ENCODE data around the gene F10.
"Not testable (repeated sequence)": the region's sequence is repeated elsewhere in the genome, so short reads cannot be mapped to it uniquely, and the experiment has no call there.

F10 gene

GRCh38 chr13:113097651-113098050 is 24.9 kb upstream of the F10 start:
- H3K27ac ChIP-seq: no peak overlapping the region
- TF ChIP-seq CTCF (conservative IDR thresholded peaks at IDR 0.05) (no peak), ZFX (IDR thresholded peaks at IDR 0.05) (no peak)

DNA sequence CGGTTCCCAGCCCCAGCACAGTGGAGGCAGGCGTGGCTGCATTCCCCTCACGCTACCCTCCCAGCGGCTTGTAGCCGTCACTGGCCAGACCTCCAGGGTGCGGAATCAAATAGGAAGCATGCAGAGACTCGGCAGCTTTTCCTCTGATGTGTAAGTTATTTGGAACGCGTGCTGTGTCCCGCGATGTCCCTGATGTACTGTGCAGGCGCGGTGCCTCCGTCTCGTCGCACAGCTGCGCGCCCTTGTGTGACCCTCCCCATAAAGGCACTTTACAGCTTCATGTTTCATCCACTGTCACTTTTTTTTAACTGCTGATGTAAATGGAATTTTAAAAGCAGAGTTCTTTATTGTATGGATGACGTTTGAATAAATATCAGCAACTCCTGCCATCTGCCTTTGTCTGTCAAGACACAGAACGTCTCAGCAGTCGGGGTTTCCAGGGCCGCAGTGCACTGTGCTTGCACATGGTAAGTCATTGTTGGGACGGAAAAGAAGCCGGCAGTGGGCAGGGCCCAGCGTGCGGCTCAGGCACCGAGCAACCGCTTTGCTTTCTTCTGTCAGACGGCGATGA is 24.4 kb upstream of the F10 start:
- no peak overlapping the region for H3K27ac ChIP-seq

GRCh38 chr13:113099142-113099541 is 23.5 kb upstream of the F10 start:
- TF ChIP-seq ZFX (IDR thresholded peaks at IDR 0.05) (no peak), CTCF (conservative IDR thresholded peaks at IDR 0.05) (no peak)
- no peak overlapping the region for H3K27ac ChIP-seq

More for the DNA sequence above, 24.4 kb upstream of the F10 start:
- TF ChIP-seq CTCF (conservative IDR thresholded peaks at IDR 0.05): no peak
- TF ChIP-seq ZFX (IDR thresholded peaks at IDR 0.05): no peak

DNA sequence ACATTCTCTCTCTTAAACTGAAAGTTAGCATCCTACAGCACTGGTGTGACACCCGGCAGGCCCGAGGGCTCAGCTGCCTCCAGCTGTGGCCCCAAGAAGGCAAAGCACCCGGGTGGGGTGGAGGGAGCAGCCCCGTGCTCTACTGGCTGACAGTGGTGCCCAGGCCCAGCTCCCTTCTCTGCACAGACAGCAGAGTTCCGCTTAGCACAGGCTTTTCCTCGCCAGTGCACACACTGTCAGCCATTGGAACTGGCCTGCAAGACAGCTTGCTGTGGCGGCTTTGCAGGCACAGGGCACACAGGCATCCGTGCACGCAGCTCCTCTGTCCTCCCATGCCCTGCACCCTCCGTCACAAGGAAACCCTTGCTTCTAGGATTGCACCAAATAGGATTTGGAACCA is 20.3 kb upstream of the F10 start:
- H3K27ac ChIP-seq: not testable (repeated sequence)

GRCh38 chr13:113102727-113103126 is 19.9 kb upstream of the F10 start:
- TF ChIP-seq ZFX (IDR thresholded peaks at IDR 0.05) (no peak), CTCF (conservative IDR thresholded peaks at IDR 0.05) (no peak)

GRCh38 chr13:113103646-113104045 is 19.0 kb upstream of the F10 start:
- TF ChIP-seq ZFX (IDR thresholded peaks at IDR 0.05) (no peak), CTCF (conservative IDR thresholded peaks at IDR 0.05) (no peak)
- no peak overlapping the region for H3K27ac ChIP-seq

More at GRCh38 chr13:113102727-113103126, 19.9 kb upstream of the F10 start:
- H3K27ac ChIP-seq: no peak overlapping the region

DNA sequence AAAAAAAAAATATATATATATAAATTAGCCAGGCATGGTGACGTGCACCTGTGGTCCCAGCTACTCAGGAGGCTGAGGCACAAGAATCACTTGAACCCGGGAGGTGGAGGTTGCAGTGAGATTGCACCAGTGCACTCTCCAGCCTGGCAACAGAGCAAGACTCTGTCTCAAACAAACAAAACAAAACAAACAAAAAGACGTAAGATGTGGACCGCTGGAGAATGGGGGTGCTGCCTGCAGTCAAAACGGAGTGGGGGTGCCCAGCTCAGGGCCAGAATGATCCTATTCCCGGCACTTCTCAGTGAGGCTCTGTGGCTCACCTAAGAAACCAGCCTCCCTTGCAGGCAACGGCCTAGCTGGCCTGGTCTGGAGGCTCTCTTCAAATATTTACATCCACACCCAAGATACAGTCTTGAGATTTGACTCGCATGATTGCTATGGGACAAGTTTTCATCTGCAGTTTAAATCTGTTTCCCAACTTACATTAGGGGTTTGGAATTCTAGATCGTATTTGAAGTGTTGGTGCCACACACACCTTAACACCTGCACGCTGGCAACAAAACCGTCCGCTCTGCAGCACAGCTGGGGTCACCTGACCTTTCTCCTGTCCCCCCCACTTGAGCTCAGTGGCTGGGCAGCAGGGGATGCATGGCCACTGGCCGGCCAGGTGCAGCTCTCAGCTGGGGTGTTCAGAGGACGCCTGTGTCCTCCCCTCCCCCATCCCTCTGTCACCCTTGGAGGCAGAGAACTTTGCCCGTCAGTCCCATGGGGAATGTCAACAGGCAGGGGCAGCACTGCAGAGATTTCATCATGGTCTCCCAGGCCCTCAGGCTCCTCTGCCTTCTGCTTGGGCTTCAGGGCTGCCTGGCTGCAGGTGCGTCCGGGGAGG is 17.3 kb upstream of the F10 start, which contains the start of gene F7:
F7 (plus strand) TSS at position 760 of the 889 bp plus-strand sequence; CDS start at position 811, 51 bp downstream.
- TF ChIP-seq CTCF (conservative IDR thresholded peaks at IDR 0.05) (no peak), ZFX (IDR thresholded peaks at IDR 0.05) (no peak)
- H3K27ac ChIP-seq: peak within 1 kb of the TSS; percentile 20; the same call in 1 of the 2 replicates

Data from C4-2B (cell line).